ENCODE measurements around the gene CUX1.

DNA sequence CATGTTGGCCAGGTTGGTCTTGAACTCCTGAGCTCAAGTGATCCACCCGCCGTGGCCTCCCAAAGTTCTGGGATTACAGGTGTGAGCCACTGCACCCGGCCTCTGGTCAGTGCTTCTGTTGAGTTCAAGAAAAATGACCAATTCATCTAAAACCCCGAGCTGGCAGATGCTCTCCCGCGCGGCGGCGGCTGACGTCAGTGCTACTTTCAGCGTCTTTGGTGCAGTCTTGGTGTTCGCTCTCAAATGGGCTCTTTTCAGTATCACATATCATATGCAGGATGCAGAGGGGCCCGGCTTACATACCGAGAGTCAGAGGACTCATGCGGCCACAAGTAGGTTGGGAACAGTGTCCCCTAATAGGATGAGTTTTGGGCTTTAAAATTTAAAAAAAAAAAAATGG is 125.9 kb downstream of the CUX1 start:
- TF ChIP-seq, protein P1, sequence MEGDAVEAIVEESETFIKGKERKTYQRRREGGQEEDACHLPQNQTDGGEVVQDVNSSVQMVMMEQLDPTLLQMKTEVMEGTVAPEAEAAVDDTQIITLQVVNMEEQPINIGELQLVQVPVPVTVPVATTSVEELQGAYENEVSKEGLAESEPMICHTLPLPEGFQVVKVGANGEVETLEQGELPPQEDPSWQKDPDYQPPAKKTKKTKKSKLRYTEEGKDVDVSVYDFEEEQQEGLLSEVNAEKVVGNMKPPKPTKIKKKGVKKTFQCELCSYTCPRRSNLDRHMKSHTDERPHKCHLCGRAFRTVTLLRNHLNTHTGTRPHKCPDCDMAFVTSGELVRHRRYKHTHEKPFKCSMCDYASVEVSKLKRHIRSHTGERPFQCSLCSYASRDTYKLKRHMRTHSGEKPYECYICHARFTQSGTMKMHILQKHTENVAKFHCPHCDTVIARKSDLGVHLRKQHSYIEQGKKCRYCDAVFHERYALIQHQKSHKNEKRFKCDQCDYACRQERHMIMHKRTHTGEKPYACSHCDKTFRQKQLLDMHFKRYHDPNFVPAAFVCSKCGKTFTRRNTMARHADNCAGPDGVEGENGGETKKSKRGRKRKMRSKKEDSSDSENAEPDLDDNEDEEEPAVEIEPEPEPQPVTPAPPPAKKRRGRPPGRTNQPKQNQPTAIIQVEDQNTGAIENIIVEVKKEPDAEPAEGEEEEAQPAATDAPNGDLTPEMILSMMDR (IDR thresholded peaks at IDR 0.05) = no peak
- TF ChIP-seq POLR2A (IDR thresholded peaks at IDR 0.05) = no peak

Data from lower leg skin (tissue), 3 donors.